GM18951 (cell line): ENCODE data around the gene CLEC9A.

Experiments used
- POLR2A ChIP-seq: IDR thresholded peaks from 4 replicates; pipeline ENCODE4 v1.6.1; 2011; ENCODE audit warnings: mild to moderate bottlenecking; ENCODE audit not compliant: insufficient read length, insufficient read depth; ENCODE audit errors: extremely low read depth
- in situ Hi-C: fragments of 300-500 bp; cut with MboI; formaldehyde crosslinking; loops from one replicate; pipeline ENCODE4 v1.12.0; 2022; ENCODE audit warnings: low sequenced_read_pairs, mixed read lengths, inconsistent platforms; ENCODE audit not compliant: unreplicated experiment

Gene CLEC9A

GRCh38 chr12:10102322-10102721, 71.8 kb downstream of the CLEC9A start:
- no peak for TF ChIP-seq POLR2A
- in situ Hi-C loops, result no loop called here

DNA sequence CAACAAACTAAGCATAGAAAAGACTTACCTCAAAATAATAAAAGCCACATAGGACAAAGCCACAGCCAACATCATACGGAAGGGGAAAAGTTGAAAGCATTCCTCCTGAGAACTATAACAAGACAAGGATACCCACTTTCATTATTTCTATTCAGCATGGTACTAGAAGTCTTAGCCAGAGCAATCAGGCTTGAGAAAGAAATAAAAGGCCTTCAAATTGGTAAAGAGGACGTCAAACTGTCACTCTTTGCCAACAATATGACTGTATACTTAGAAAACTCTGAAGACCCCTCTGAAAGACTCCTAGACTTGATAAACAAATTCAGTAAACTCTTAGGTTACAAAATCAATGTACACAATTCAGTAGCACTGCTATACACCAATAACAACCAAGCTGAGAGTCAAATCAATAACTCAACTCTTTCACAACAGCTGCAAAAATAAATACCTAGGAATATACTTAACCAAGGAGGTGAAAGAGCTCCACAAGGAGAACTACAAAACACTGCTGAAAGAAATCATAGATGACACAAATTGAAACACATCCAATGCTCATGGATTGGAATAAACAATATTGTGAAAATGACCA, 79.9 kb downstream of the CLEC9A start:
- no peak for TF ChIP-seq POLR2A
- in situ Hi-C loops, result no loop called here

GRCh38 chr12:10111451-10111850, 81.0 kb downstream of the CLEC9A start:
- TF ChIP-seq POLR2A, result no peak
- in situ Hi-C loops, result no loop called here

DNA sequence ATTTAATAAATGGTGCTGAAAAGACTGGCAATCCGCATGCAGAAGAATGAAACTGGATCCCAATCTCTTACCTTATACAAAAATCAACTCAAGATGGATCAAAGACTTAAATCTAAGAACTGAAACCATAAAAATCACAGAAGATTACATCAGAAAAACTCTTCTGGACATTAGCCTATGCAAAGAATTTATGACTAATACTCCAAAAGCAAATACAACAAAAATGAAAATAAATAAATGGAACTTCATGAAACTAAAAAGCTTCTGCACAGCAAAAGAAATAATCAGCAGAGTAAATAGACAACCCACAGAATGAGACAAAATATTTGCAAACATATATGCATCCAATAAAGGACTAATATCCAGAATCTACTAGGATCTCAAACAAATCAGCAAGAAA, 82.6 kb downstream of the CLEC9A start:
- in situ Hi-C loops, result no loop called here
- TF ChIP-seq POLR2A, result no peak

- TF ChIP-seq POLR2A, result no peak
- in situ Hi-C loops, result no loop called here
Observed at GRCh38 chr12:10113920-10114319, 83.4 kb downstream of the CLEC9A start.

DNA sequence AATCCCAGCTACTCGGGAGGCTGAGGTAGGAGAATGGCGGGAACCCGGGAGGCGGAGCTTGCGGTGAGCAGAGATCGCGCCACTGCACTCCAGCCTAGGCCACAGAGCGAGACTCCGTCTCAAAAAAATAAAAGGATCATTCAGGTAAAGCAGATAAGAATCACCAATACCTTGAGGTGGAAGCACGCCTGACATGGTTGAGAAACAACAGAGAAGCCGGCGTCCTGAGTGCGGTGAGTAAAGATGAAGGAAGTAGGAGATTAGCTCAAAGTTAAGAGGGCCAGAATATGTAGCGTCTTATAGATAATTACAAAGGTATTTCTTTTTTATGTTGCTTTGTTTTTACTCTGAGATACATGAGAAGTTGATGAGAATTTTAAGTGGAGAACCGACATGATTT, 84.8 kb downstream of the CLEC9A start:
- in situ Hi-C loops, result no loop called here
- no peak for TF ChIP-seq POLR2A
